Measurements from ENCODE around the gene MOBP.
"Not testable (repeated sequence)": the region's sequence is repeated elsewhere in the genome, so short reads cannot be mapped to it uniquely, and the experiment has no call there.

The MOBP gene

DNA sequence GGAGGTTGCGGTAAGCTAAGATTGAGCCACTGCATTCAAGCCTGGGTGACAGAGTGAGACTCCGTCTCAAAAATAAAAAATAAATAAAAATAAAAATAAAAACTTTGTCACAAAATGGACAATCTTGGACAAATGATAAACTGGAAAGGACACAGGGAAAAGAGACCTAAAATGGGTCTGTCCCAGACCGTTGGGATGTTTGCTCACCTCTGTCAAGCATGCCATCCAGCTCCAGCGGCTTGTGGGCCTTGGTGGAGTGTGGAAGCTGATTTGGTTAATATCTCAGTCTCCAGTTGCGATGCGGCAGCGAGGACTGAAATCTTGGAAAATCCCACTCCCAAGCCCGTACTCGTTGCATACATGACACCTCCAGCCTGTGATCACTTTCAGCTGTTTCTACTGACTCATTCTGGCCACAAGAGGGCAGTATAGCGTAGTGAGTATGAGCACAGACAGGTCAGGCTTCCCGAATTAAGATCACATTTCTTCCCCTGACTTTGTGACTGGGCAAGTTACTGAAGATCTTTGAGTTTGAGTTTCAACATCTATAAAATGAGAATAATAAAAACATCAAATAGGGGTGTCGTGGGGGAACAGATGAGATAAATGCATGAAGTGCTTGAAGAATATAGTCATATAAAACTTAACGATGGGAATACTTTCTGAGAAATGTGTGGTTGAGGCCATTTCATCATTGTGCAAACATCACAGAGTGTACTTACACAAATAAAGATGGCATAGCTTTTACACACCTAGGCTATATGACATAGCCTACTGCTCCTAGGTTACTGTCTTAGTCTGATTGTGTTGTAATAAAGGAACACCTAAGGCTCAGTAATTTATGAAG lies 19.6 kb upstream of the MOBP start:
- FAIRE-seq (peak; percentile 98), DNase-seq (ENCODE audit: insufficient read length, low spot score) (peak; percentile 48)
- TF ChIP-seq POU2F2 (IDR thresholded peaks at IDR 0.05; ENCODE audit: low read depth, low read length) (no peak), POLR2A (IDR thresholded peaks at IDR 0.05; ENCODE audit: low read depth, low read length) (no peak), TAF1 (IDR thresholded peaks at IDR 0.05; ENCODE audit: low read depth, low read length) (no peak), PAX5 (IDR thresholded peaks at IDR 0.05; ENCODE audit: insufficient read depth, low read length, severe bottlenecking) (no peak), SPI1 (IDR thresholded peaks at IDR 0.05; ENCODE audit: low read depth, low read length) (no peak), POLR2AphosphoS5 (IDR thresholded peaks at IDR 0.05; ENCODE audit: low read depth, low read length) (no peak)

DNA sequence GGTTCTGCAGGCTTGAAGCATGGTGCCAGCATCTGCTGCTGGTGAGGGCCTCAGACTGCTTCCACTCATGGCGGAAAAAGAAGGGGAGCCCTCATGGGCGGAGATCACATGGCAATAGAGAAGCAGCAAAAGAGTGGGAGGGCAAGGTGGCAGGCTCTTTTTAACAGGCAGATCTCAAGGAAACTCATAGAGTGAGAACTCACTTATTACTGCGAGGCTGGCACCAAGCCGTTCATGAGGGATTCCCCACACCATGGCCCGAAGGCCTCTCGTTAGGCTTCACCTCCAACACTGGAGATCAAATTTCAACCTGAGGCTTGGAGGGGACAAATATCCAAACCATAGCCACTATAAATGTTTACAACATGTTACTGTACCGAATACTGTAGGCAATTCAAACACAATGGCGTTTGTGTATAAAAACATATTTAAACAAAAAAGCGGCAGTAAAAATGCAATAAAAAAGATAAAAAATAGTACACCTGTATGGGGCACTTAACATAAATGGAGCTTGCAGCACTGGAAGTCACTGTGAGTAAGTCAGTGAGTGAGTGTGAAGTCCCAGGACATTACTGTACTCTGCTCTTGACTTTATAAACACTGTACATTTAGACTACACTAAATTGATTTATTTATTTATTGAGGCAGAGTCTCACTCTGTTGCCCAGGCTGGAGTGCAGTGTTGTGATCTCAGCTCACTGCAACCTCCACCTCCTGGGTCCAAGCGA lies 18.8 kb upstream of the MOBP start:
- FAIRE-seq = no peak
- no peak for TF ChIP-seq POLR2A (IDR thresholded peaks at IDR 0.05; ENCODE audit: low read depth, low read length)
- no peak for TF ChIP-seq POLR2AphosphoS5 (IDR thresholded peaks at IDR 0.05; ENCODE audit: low read depth, low read length)
- no peak for TF ChIP-seq SPI1 (IDR thresholded peaks at IDR 0.05; ENCODE audit: low read depth, low read length)
- DNase-seq (ENCODE audit: insufficient read length, low spot score) = no peak

DNA sequence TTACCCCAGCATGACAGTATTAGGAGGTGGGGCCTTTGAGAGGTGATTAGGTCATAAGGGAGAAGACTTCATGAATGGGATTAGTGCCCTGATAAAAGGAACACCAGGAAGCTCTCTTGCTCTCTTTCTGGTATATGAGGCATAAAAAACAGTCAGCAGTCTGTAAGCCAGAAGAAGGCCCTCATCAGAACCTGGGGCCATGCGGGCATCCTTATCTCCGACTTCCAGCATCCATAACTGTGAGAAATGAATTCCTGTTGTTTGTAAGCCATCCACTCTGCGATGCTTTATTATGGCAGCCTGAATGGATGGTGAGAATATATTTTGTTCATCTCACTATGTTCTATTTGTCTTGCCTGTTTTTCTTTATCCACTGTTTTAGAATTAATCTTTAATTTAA lies 17.7 kb upstream of the MOBP start:
- DNase-seq (ENCODE audit: insufficient read length, low spot score) (no peak), FAIRE-seq (no peak)
- no peak for TF ChIP-seq POLR2AphosphoS5 (IDR thresholded peaks at IDR 0.05; ENCODE audit: low read depth, low read length)
- no peak for TF ChIP-seq TAF1 (IDR thresholded peaks at IDR 0.05; ENCODE audit: low read depth, low read length)
- TF ChIP-seq PAX5 (IDR thresholded peaks at IDR 0.05; ENCODE audit: insufficient read depth, low read length, severe bottlenecking) = no peak
- no peak for TF ChIP-seq POLR2A (IDR thresholded peaks at IDR 0.05; ENCODE audit: low read depth, low read length)
- TF ChIP-seq POU2F2 (IDR thresholded peaks at IDR 0.05; ENCODE audit: low read depth, low read length) = no peak
- no peak for TF ChIP-seq SPI1 (IDR thresholded peaks at IDR 0.05; ENCODE audit: low read depth, low read length)

DNA sequence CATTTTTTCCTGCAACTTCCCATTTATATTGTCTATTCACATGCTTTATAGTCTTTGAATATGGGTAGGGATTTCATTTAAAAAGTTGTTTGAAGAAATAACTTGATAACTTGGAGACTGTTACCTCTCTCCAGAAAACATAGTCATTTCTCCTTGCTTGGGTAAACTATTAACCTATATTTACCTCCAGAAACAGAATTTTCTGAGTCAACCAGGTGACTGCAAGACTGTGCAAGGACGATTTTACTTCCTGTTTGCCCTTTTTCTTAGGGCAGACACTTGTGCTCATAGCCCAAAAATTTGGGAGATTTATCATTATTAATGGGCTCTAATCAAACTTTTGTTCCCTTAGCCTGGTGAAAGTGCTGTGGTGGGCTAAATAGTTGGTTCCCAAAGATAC lies 14.3 kb upstream of the MOBP start:
- FAIRE-seq (no peak), DNase-seq (ENCODE audit: insufficient read length, low spot score) (no peak)
- TF ChIP-seq PAX5 (IDR thresholded peaks at IDR 0.05; ENCODE audit: insufficient read depth, low read length, severe bottlenecking) = no peak
- no peak for TF ChIP-seq POU2F2 (IDR thresholded peaks at IDR 0.05; ENCODE audit: low read depth, low read length)
- no peak for TF ChIP-seq TAF1 (IDR thresholded peaks at IDR 0.05; ENCODE audit: low read depth, low read length)
- no peak for TF ChIP-seq SPI1 (IDR thresholded peaks at IDR 0.05; ENCODE audit: low read depth, low read length)
- TF ChIP-seq POLR2A (IDR thresholded peaks at IDR 0.05; ENCODE audit: low read depth, low read length) = no peak
- TF ChIP-seq POLR2AphosphoS5 (IDR thresholded peaks at IDR 0.05; ENCODE audit: low read depth, low read length) = no peak

DNA sequence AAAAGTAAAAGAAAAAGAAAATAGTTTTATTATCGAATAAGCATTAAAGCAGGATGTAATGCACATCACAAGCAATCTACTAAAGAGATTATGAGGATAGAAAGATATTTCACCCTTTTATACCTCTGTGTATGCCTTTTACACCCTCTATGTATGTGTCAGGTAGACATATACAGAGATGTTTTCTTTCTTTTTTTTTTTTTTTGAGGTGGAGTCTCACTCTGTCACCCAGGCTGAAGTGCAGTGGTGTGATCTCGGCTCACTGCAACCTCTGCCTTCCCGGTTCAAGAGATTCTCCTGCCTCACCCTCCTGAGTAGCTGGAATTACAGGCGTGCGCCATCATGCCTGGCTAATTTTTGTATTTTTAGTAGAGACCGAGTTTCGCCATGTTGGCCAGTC lies 13.6 kb upstream of the MOBP start:
- FAIRE-seq; DNase-seq (ENCODE audit: insufficient read length, low spot score): not testable (repeated sequence)

DNA sequence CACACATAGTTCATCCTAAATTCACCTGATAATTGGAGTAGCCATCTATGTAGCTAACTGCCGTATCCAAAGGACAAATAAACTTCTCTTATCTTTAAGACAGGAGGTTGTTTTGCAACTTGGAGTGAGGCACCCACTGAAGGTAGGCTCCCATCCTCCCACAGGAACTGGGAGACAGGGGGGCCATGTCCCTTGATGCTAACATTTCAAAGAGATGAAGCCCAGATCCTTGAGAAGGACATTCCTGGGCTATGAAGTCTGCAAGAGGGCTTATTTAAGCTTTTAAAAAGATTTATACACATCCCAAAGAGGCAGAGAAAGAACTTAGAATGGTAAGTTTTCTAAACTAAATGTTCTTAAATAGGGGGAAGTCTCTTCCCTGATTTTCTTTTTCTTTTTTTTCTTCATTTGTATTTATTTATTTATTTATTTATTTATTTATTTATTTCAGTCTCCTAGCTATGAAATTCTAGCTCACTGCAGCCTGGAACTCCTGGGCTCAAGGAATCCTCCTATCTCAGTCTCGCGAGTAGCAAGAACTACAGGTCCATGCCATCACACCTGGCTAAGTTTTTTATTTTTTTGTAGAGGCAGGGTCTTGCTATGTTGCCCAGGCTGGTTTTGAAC lies 12.8 kb upstream of the MOBP start:
- TF ChIP-seq TAF1 (IDR thresholded peaks at IDR 0.05; ENCODE audit: low read depth, low read length) (no peak), POLR2AphosphoS5 (IDR thresholded peaks at IDR 0.05; ENCODE audit: low read depth, low read length) (no peak), POLR2A (IDR thresholded peaks at IDR 0.05; ENCODE audit: low read depth, low read length) (no peak), SPI1 (IDR thresholded peaks at IDR 0.05; ENCODE audit: low read depth, low read length) (no peak), PAX5 (IDR thresholded peaks at IDR 0.05; ENCODE audit: insufficient read depth, low read length, severe bottlenecking) (no peak)
- FAIRE-seq (no peak), DNase-seq (ENCODE audit: insufficient read length, low spot score) (no peak)

DNA sequence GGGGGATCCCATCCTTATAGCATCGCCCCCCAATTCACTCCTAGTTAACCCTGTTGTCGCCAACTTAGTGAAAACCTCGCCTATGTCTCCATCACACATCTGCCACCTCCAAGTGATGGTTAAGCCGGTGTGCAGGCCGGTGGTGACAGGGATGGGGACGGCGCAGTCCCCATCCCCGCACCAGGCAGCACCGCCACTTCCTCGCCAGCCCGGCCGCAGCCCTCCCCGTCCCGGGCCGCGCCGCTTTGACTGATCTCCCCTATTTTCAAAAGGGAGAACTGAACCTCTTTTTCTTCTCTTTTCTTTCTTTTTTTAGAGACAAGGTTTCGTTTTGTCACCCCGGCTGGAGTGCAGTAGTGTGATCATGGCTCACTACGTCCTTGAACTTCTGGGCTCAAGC lies 11.3 kb upstream of the MOBP start:
- FAIRE-seq (no peak), DNase-seq (ENCODE audit: insufficient read length, low spot score) (no peak)
- TF ChIP-seq TAF1 (IDR thresholded peaks at IDR 0.05; ENCODE audit: low read depth, low read length) (no peak), PAX5 (IDR thresholded peaks at IDR 0.05; ENCODE audit: insufficient read depth, low read length, severe bottlenecking) (no peak), POLR2AphosphoS5 (IDR thresholded peaks at IDR 0.05; ENCODE audit: low read depth, low read length) (no peak), SPI1 (IDR thresholded peaks at IDR 0.05; ENCODE audit: low read depth, low read length) (no peak), POLR2A (IDR thresholded peaks at IDR 0.05; ENCODE audit: low read depth, low read length) (no peak), POU2F2 (IDR thresholded peaks at IDR 0.05; ENCODE audit: low read depth, low read length) (no peak)

DNA sequence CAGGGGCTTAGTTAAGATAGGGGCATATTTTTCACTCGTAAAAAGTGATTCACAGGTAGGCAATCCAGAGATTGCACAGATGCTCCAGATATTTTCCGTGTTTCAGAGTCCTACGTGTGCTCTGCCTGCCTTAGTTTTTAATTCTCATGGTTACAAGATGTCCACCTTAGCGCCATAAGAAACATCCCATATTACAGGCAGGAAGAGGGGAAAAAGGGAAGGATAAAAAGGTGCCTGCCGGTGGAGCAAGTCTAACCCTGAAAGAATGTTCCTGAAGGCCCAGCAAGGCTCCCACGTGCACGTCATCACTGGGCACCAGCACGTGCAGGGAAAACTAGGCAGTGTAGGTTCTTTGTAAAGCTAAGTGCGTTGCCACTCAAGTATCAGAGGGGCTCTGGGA lies 10.1 kb upstream of the MOBP start:
- FAIRE-seq = no peak
- TF ChIP-seq SPI1 (IDR thresholded peaks at IDR 0.05; ENCODE audit: low read depth, low read length) = no peak
- TF ChIP-seq POLR2A (IDR thresholded peaks at IDR 0.05; ENCODE audit: low read depth, low read length) = no peak
- no peak for TF ChIP-seq TAF1 (IDR thresholded peaks at IDR 0.05; ENCODE audit: low read depth, low read length)
- TF ChIP-seq PAX5 (IDR thresholded peaks at IDR 0.05; ENCODE audit: insufficient read depth, low read length, severe bottlenecking) = no peak
- no peak for TF ChIP-seq POU2F2 (IDR thresholded peaks at IDR 0.05; ENCODE audit: low read depth, low read length)
- no peak for TF ChIP-seq POLR2AphosphoS5 (IDR thresholded peaks at IDR 0.05; ENCODE audit: low read depth, low read length)

DNA sequence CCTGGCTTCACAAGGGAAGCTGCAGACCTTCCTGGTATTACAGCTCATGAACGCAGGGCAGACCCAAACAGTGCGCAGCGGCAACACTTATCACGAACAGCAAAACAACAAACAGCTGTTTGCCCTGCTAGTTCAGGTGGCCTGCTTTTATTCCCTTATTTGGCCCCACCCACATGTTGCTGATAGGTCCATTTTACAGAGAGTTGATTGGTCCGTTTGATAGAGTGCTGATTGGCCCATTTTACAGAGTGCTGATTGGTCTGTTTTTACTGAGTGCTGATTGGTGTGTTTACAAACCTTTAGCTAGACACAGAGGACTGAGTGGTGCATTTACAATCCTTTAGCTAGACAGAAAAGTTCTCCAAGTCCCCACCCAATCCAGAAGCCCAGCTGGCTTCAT lies 8.9 kb upstream of the MOBP start:
- not testable (repeated sequence) for FAIRE-seq; DNase-seq (ENCODE audit: insufficient read length, low spot score)

More for the DNA sequence above, 10.1 kb upstream of the MOBP start:
- no peak for DNase-seq (ENCODE audit: insufficient read length, low spot score)

DNA sequence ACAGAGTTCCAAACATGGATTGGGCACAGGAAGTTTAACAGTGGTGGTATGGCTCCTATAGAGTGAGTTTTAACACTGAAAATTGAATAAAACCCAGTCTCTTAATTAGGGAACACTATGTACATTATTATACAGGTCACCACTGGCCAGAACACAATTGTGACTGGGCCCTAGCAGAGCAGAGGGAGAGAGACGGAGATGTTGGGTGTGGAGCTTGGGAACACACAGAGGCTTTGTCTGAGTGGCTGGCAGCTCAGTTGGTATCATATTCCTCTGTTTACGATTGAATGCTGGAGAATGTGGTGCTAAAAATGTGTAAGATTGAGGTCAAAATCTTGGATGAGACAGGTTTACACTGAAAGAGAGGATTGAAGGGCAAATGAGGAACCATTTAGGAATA lies 6.8 kb upstream of the MOBP start:
- no peak for DNase-seq (ENCODE audit: insufficient read length, low spot score)
- FAIRE-seq = no peak
- TF ChIP-seq PAX5 (IDR thresholded peaks at IDR 0.05; ENCODE audit: insufficient read depth, low read length, severe bottlenecking) (no peak), TAF1 (IDR thresholded peaks at IDR 0.05; ENCODE audit: low read depth, low read length) (no peak), SPI1 (IDR thresholded peaks at IDR 0.05; ENCODE audit: low read depth, low read length) (no peak), POU2F2 (IDR thresholded peaks at IDR 0.05; ENCODE audit: low read depth, low read length) (no peak), POLR2A (IDR thresholded peaks at IDR 0.05; ENCODE audit: low read depth, low read length) (no peak), POLR2AphosphoS5 (IDR thresholded peaks at IDR 0.05; ENCODE audit: low read depth, low read length) (no peak)
